Stimulated activated CD8-positive, alpha-beta memory T cell treated with anti-CD3 and anti-CD28 coated beads, Interleukin-4, amount 100 ng/mL, for 48 hours (primary cell): ENCODE results near the gene EIF4ENIF1.
A peak's percentile ranks its signal among the peaks of the same experiment; 100 is the strongest.
"Not testable (repeated sequence)": the region's sequence is repeated elsewhere in the genome, so short reads cannot be mapped to it uniquely, and the experiment has no call there.

ENCODE experiments used
- DNase-seq: peaks from one replicate; pipeline ENCODE4 v3.0.0-alpha.2; 2020

Gene EIF4ENIF1

GRCh38 chr22:31491218-31491962 is 1.7 kb upstream of the EIF4ENIF1 start:
- DNase-seq: no peak

GRCh38 chr22:31490496-31490925 is 869 bp upstream of the EIF4ENIF1 start:
- DNase-seq: peak; percentile 67

- peak; percentile 64 for DNase-seq
Measured at GRCh38 chr22:31488988-31489617, 539 bp downstream of the EIF4ENIF1 start.

GRCh38 chr22:31488346-31488883 is 1.2 kb downstream of the EIF4ENIF1 start:
- no peak for DNase-seq

GRCh38 chr22:31486951-31487350 is 2.7 kb downstream of the EIF4ENIF1 start:
- DNase-seq: no peak

- not testable (repeated sequence) for DNase-seq
Measured at GRCh38 chr22:31486369-31486768, 3.3 kb downstream of the EIF4ENIF1 start.

- not testable (repeated sequence) for DNase-seq
Measured at GRCh38 chr22:31482470-31482869, 7.2 kb downstream of the EIF4ENIF1 start.

GRCh38 chr22:31481129-31481528 is 8.5 kb downstream of the EIF4ENIF1 start:
- no peak for DNase-seq

- no peak for DNase-seq
Measured at GRCh38 chr22:31477329-31477728, 12.3 kb downstream of the EIF4ENIF1 start.

- DNase-seq: no peak
Measured at GRCh38 chr22:31475800-31476199, 13.8 kb downstream of the EIF4ENIF1 start.

GRCh38 chr22:31474743-31475142 is 14.9 kb downstream of the EIF4ENIF1 start:
- DNase-seq: no peak

GRCh38 chr22:31465307-31465706 is 24.3 kb downstream of the EIF4ENIF1 start:
- no peak for DNase-seq

GRCh38 chr22:31461699-31462098 is 27.9 kb downstream of the EIF4ENIF1 start:
- no peak for DNase-seq

- no peak for DNase-seq
Measured at GRCh38 chr22:31451709-31452571, 37.7 kb downstream of the EIF4ENIF1 start.

GRCh38 chr22:31449506-31449905 is 40.1 kb downstream of the EIF4ENIF1 start:
- DNase-seq: no peak

GRCh38 chr22:31448382-31448781 is 41.3 kb downstream of the EIF4ENIF1 start:
- no peak for DNase-seq

- DNase-seq: no peak
Measured at GRCh38 chr22:31447337-31447736, 42.3 kb downstream of the EIF4ENIF1 start.

- DNase-seq: no peak
Measured at GRCh38 chr22:31446767-31447166, 42.9 kb downstream of the EIF4ENIF1 start.

- no peak for DNase-seq
Measured at GRCh38 chr22:31446208-31446607, 43.4 kb downstream of the EIF4ENIF1 start.

GRCh38 chr22:31445642-31446041 is 44.0 kb downstream of the EIF4ENIF1 start:
- no peak for DNase-seq

- DNase-seq: no peak
Measured at GRCh38 chr22:31443516-31443915, 46.1 kb downstream of the EIF4ENIF1 start.

- no peak for DNase-seq
Measured at GRCh38 chr22:31442768-31443489, 46.7 kb downstream of the EIF4ENIF1 start.

- DNase-seq: no peak
Measured at GRCh38 chr22:31441652-31442051, 48.0 kb downstream of the EIF4ENIF1 start.
